Measurements from ENCODE around the gene SLC23A1.

SLC23A1 gene

DNA sequence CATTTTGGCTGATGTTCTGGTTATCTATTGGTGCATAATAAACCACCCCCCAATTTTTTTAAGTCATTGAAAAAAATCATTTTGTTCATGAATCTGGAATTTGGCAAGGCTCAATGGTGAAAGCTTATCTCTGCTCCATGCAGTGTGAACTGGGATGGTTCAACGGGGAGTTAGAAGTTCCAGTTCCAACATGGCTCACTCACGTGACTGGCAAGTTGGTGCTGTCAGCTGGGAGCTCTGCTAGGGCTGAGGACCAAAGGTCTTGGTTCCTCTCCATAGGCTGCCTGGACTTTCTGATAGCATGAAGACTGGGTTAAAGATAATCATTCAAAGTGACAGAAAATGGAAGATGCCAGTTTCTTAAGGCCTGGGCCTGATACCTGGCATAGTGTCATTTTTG is 23.9 kb upstream of the SLC23A1 start:
- no peak for DNase-seq

GRCh38 chr5:139404484-139404840 is 21.4 kb upstream of the SLC23A1 start:
- no peak for DNase-seq

DNA sequence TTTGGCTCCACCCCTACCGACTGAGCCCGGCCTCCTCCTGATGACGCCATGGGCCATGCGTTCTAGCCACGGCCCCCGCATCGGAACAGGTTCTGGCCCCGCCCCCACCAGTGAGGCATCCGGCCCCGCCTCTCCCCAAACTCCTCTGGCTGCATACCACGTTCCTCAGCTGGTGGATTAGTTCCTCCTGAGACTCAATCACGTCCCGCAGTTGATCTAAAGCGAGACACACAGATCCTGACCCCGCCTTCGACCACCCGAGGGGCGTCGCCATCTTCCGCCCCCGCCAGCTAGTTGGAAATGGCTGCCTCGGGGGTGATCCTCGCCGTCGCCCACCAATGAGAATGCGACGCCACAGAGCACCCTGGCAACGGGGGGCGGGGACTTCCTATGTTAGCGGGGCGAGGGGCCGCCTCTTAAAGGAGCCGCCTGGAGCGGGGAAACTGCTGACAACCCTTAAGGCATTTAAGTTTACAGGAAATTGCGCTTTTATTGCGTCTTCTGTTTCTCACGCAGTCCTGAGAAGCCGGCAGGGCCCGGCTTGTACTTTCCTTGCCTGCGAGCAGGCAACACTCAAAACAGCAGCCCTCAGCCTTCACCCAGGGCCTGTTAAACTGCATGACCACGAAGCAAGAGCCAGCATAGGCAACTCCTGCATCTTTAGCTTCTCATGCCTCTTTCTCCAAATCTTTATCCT is 20.8 kb upstream of the SLC23A1 start, which contains the start of gene SPATA24:
Gene SPATA24, minus strand, starts transcription at position 303 of the 697 bp plus-strand sequence. Its CDS starts 29 bp downstream, at position 274.
- peak; percentile 99 for DNase-seq

GRCh38 chr5:139403418-139403786 is 20.3 kb upstream of the SLC23A1 start:
- no peak for DNase-seq

DNA sequence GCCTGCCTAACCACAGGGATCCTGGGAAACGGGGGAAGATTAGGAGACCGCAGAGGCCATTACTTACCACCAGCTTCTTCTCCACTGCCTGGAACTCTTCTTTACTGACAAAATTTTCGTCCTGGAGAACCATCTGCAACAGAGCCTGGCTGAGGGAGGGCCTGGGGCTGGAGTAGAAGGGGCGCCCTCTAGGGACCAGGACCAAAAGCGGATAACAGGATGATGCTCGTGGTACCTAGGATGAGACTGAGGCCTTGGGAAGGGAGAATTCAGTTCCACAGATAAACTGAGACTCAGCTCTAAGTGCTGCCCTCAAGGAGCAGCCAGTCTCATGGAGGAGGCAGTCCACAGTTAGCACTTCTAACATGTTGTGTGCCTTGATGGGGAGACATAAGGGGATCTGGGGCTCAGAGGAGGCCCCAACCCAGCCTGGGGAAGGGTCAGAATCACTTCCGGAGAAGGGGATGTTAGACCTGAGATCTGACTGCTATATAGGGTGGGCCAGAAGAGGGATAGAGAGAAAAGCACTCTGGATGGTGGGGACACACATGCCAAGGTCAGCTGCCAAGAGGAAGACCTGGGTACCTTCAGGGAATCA is 19.6 kb upstream of the SLC23A1 start:
- DNase-seq: peak; percentile 72

DNA sequence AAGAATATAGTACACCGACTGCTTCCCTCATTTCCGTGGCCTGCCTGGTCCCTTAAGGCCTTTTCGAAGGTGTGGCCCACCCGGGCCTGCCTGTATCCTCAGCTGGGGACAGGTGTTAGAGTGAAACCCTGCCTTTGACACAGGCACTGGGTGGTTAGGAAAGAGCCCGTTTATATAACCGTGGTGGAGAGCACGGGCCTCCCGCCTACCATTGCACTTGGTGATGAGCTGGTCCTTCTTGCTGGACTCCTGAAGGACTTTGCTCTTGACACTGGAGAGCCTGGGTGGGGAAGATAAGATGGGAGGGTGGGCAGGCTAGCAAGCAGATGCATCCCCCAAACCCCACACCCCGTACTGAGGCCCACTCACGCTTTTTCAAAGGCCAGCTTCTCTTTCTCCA is 18.4 kb upstream of the SLC23A1 start:
- DNase-seq: no peak

- DNase-seq: no peak
These were observed 16.5 kb upstream of the SLC23A1 start for GRCh38 chr5:139399501-139400121.

DNA sequence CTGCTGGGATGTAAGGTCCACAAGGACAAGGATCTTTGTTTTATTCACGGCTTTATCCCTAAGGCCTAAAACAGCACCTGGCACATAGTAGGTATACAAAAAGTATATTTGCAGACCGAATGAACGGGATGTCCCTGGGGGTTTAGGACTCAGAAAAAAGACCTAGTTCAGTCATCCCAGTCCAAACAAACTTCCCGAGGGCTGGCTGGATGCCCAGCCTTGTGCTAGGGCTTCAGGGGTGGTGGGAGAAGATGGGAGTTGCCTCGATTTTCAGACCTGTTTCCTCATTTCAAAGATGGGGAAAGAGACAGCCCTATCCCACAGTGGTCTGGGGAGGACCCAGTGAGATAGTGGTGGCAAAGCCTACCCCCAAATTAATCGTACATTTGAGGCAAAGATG is 14.8 kb upstream of the SLC23A1 start:
- no peak for DNase-seq

GRCh38 chr5:139396691-139397090 is 13.6 kb upstream of the SLC23A1 start:
- no peak for DNase-seq

DNA sequence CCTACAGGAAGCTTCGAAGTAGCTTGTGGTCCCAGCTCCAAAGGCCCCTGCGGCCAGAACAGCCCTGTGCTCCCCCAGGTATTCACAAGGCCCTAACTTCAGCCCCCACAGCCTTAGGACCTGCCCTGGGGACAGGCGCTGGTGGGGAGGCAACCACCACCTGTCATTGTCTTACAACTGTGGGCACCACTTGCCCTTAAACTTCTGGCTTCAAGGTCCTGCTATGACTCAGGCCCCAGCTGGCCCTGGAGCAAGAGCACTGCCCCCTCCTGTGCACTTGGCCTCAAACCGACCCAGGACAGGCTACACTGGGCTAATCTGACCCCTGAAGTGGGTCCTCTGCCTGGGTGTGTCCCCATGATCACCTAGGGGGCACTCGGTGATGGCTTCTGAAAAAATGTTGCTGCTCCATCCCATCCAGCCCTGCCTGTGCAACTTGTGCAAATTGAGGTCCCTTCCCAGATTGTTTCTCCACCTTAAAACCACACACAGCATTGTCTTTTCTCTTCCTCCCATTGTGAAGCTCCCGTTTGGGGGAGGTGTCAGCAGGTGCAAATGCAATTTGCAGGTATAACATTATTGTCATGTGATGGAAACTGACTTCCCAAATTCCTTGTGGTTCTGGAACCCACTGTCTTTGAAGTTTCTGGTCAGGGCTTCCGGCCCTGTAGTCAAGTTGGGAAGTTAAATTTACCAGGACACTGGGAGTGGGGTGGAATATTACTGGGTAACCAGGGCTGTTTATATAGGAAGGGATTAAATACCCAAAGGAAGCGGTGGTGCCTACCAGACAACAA is 12.9 kb upstream of the SLC23A1 start:
- no peak for DNase-seq

GRCh38 chr5:139394654-139395566 is 11.8 kb upstream of the SLC23A1 start, which contains the start of gene PROB1:
PROB1 (minus strand) TSS chr5:139395104; CDS start chr5:139395081, 23 bp downstream.
- no peak for DNase-seq

- peak; percentile 77 for DNase-seq
These were observed 11.1 kb upstream of the SLC23A1 start for GRCh38 chr5:139394123-139394653.

DNA sequence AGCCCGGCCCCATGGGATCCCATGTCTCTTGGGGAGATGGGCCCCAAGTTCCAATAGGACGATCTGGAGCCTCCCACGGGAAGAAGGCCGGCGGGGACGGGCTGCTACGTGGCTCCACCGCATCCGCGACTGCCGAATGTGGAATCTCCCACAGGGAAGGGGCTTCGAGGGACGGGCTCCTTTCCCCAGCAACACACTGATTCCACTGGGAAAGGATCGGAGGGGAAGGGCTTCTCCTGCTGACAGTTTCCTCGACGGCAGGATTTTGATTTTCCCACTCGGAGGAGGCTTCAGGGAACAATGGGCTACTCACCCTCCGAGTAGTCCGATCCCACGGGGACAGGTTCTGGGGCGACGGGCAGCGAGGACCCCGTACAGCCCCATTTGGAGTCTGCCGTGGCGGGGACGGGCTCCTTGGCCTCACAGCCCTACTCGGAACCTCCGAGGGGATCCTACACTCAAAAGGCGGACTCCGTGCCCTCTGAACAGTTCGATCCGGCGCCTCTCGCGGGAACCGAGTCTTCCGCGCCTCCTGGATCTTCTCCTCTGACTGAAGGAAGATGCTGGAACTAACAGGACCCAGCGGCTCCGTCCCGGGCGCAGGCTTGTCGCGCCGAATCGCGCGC is 10.5 kb upstream of the SLC23A1 start:
- no peak for DNase-seq

GRCh38 chr5:139392678-139393496 is 9.8 kb upstream of the SLC23A1 start:
- peak; percentile 88 for DNase-seq

DNA sequence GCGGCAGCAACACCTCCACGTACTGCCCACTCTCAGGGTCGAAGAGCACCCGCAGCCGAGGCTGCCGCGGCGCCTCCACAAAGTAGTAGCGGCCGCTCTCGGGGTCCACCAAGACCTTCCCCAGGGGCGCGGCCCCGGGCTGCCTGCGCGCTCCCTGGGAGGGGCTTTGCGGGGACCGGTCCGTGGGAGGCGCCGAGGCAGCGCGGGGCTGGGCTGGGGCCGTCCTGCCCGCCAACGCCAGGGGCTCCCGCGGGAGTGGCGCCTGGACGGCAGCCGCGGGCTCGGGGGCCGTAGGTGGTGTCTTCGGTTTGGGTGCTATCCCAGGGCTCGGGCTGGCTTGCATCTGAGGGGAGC is 9.2 kb upstream of the SLC23A1 start:
- no peak for DNase-seq

GRCh38 chr5:139391570-139392323 is 8.7 kb upstream of the SLC23A1 start:
- DNase-seq: no peak

- no peak for DNase-seq
These were observed 7.8 kb upstream of the SLC23A1 start for GRCh38 chr5:139390639-139391569.

- peak; percentile 35 for DNase-seq
These were observed 6.9 kb upstream of the SLC23A1 start, which contains the start of gene MZB1 for GRCh38 chr5:139389701-139390638. MZB1 (minus strand) TSS chr5:139389913; CDS start chr5:139389856, 57 bp downstream.
